ENCODE results near the gene EHBP1.

EHBP1 gene

DNA sequence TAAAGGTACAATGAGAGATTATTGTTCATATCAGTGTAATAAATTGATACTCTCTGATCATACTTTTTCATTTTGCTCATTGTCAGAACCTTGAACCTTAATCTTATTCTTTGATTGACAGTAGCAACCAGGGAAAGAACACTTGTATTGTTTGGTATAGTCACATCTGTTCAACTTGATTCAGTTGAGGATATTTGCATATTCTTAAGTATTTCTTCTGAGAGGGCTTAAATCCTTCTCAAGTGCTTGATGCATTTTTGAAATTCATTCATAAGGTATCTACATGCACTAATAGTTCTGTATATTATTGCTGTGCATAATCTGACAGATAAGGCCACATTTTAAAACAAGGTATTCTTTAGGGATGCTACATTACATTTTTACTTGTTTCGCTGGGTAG lies 118.9 kb downstream of the EHBP1 start:
- no peak for DNase-seq

DNA sequence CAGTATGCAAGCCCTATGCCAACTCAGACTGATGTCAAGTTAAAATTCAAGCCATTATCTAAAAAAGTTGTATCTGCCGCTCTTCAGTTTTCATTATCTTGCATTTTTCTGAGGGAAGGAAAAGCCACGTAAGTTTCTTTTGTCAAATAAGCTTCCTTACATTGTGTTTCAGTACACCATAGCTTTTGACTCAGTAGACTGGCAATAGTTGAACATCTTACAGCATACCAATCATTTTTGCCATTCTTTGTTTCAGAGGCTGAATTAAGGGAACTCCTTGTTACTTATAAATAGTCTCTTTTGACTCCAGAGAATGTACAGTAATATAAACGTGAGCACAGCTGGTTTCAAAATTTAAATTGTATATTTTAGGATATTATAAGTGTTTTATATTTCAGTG lies 120.6 kb downstream of the EHBP1 start:
- no peak for DNase-seq

DNA sequence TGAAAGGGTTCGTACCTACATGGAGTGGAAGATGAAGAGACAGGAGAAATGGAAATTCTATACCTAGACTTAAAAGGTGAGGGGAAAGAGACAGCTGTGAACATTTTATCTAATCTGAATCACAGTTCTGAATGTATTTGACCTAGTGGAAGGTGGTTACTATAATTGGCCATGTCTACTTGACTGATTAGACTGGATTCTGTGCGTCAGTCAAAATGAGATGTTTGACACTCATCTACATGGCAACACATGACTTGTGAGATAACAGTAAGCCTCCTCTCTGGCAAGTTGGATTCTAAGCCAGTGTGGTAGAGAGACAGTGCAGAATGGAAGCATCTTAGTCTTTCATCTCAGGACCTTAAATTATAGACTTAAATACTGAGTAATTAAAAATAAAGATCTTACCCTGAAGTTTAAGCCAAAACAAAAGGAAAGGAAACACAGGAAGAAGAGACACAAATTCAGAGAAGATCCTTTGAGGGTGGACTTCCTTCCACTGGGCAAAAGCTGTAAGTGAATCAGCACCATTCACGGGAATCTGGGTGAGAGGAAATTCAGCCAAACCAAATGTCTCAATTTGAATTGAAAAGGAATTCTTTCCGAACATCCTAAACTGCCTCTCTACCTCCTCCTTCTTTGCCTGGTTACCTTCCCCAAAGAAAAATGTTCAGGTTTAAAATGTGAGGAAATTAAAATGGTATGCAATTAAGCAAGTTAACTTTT lies 121.6 kb downstream of the EHBP1 start:
- DNase-seq: no peak

DNA sequence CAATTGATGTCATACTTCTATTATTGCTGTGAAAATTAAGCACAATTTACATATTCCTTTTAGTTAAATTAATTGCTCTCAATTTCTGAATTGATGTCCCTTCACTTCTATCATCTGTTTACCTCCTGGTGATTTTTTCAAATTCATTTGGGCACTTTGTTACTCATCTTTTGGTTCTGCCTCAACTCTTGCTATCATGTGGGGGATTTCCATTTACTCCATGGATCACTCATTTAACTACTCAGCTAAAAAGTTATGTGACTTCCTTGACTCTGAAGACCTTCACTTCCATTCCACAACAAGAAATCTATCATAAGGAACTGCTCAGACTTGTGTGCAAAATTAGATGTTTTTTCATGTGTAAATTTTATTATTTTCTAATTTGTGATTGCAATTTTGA lies 126.2 kb downstream of the EHBP1 start:
- DNase-seq: no peak

DNA sequence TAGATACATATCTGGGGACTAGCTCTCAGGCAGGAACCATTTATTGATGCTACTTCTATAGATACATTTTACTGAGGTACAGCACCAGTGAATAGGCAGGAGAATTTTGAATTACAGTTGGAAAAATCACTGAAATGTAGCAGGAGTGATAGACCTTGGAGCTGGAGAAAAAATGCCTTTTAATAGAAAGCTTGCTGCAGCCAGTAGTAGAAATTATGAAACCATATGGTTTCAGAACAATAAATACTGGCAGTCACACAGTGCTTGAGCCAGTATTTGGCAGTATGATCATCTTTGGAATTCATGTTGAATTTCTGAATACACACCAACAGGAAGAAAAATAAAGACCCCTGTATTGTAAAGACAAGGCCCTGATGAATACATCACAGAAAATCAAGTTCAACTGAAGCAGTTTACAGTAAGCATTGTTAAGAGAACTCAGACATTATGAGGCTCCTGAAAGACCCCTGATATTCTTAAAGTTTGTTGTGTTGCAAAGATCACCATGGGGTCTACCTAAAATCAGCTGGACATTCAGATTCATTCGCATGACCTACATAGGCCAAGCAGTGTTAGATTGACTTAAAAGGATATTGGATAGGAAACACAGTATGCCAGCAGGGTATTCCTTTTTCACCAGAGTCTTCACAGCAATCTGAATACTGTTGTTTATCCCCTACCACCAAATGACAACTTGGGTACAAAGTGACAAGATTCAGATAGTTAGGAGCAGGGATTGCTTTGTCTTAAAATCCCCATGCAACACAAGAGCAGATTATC lies 139.0 kb downstream of the EHBP1 start:
- DNase-seq: no peak

DNA sequence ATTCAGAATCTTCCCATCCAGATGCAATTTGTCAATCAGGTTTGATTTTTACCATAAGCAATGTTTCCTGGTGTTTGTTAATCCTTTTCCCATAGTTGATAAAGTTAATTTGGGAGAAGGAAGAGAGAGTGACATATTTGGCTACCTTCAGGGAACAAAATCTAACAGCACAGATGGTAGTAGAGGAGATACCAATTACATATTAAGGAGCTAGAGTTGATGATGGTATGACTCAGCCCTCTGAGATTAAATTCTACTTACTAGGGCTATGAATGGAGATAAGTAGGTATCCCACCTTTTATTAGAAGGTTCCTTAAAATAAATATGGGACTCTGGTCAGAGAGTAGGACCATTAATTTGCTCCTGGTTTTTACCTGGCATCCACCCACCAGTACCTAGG lies 139.7 kb downstream of the EHBP1 start:
- no peak for DNase-seq

DNA sequence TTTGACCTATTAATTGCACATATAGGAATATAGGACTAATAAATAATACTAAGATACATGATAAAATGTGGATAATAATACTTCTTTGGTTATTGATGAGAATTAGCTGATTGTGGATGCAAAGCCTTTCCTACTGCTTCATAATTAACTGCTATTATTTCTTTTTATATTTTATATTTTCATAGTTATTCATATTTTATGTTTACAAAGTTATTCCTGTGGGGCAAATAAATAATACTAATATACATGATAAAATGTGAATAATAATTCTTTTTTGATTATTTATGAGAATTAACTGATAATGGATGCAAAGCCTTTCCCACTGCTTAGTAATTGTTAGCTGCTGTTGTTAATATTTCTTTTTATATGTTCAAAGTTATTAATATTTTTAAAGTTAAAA lies 146.7 kb downstream of the EHBP1 start:
- no peak for DNase-seq

DNA sequence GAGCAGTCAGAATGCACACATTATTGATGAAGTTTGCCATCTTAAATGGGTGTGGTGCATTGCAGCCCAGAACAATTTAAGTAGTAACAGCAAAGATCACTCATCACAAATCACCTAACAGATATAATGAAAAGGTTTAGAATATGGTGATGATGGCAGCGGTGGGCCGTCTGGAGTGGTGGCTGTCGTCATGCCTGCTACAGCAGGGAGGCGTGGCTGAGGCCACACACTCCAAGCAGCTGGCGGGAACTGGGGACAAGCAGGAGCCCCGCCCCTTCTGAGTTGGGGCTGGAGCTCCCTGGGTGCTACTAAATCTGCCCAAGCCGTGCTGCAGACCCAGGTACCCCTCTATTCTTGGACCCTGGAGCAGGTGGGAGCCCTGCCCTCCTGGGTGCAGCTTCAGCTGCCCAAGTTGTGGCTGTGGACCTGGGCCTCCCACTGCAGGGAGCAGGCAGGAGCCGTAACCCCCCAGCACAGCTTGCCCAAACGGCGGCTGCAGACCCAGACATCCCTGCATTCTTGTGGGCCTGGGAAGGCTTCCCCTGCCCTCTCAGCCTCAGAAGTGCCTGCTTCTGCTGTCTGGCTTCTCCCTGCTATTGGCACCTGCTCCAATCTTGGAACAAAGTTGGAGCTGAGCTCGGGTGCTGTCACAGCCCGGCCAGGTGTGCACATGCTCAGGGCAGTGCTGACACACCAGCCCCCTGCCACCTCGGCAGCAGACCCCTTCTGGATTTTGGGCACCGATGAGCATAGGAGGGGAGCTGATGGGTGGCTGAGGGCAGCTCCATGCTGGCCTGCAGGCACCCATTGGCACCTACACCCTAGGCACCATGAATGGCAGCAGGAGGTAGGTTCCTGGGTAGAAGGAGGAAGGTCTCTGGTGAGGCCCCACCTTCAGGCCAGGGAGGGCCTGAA lies 149.3 kb downstream of the EHBP1 start:
- no peak for DNase-seq

DNA sequence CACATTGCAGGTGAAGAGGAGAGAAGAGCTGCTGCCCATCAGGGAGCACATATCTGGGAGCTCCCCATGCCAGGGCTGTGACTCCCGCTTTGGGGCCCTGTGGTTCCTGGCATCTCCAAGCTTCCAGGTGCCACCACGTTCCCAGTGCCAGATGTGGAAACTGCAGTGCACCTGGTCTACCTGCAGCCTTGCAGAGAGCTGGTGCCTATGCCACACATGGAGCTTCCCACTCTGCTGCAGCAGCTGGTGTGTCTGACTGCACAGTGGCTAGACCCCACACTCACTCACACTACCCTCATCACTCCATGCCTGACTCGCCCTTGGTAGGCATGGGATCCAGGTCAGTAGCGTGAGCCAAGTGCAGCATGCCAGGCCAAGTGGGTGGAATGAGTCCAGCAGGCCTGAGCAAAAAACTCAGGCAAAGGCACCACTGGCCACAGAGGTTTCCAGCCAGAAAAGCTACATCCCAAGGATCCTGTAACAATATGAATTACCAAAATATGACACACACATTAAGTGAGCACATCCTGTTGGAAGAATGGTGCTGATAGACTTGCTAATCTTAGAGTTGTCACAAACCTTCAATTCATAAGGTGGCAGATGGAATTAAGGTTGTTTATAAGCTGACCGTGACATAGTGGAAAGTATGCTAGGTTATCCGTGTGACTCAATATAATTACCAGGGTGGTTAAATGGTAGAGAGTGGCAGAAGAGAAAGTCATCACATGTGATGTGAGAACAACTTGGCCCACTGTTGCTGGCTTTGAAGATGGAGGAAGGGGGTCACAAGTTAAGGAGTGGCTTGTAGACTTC lies 150.9 kb downstream of the EHBP1 start:
- DNase-seq: no peak

DNA sequence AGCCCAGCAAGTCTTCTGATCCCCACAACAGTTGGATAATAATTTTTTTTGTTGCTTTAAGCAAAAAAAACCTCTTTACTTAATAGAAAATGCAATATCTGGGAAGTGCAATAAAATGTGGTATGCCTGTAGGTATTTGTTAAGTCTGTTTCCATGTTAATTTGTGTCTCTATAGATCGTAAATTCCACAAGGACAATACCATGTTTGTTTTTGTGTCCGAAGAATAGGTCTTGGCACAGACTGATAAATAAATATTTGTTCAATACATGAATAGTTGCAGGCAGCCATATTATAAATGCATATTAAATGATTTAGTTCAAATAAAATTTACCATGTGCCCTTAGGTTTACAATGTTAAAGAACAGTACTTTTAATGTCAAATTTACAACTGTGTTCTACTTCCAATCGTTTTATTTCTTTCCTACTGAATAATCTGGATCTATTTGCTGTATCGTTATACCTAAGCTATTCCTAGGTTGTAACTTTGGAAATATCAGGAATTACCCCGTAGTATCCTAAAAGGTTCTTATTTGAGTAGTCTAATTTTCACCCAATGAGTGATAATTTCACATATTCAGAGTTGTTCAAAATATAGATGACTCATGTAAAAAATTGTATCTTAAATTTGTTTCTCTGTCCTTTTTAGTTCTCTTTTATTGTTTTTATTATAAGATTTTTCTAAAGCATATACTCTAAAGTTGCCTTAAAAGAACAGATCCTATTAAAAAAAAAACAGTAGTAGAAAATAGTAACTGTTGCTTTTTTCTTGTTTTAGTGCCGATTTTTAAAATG lies 151.8 kb downstream of the EHBP1 start:
- DNase-seq: no peak

DNA sequence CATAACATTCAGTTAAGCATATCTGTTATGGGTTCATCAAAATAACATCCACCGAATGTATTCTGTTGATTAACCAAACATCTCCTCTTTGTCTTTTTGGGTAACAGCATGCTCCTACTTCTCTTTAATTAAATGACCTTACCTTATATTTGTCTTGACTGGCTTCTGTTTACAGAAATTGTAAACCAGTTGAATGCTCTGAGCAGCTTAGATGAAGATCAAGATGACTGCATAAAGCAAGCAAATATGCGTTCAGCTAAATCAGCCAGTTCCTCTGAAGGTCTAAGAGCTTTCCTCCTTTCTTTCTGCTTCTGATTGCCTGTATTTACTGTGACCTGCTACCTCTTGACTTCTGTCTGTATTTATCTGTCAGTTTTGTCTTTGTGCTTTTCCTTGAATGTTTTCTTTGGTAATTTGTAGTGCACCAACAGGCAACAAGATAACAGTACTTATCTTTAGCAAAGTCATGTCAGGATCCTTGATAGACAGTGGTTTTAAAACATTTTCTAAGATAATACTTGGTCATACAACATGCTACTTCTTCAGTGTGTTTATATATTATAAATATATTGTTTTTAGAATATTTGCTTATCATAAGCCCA lies 152.8 kb downstream of the EHBP1 start:
- no peak for DNase-seq

DNA sequence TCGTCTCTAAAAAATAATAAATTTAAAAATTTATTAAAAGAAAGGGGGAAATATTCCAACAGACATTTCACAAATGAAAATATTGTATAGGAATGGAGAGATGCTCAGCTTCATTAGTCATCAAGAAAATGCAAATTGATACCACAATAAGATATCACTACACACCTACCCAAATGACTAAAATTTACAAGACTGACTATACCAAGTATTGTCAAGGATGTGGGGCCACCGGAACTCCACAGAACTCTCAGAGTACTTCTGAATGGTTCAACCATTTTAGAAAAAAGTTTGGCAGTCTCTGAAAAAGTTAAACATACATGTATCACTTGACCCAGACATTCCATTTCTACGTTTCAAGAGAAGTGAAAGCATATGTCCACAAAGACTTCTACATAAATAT lies 163.4 kb downstream of the EHBP1 start:
- no peak for DNase-seq

DNA sequence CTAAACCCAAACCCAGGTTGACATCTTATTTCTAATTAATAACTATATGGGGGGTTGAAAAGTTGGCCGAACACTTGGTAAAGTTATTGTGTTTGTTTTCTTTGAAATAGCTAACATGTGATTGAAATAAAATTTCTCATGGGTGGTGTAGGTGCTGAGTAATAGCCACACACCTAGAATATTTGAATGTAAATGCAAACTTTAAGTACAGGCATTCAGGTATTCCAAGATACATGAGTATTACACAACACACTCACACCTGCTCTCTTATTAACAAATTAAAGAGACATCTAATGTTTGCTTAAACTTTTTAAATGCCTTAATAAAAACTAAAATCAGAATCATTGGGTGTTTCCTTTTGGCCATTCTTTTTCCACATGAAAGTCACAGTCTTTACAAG lies 165.5 kb downstream of the EHBP1 start:
- DNase-seq: no peak

DNA sequence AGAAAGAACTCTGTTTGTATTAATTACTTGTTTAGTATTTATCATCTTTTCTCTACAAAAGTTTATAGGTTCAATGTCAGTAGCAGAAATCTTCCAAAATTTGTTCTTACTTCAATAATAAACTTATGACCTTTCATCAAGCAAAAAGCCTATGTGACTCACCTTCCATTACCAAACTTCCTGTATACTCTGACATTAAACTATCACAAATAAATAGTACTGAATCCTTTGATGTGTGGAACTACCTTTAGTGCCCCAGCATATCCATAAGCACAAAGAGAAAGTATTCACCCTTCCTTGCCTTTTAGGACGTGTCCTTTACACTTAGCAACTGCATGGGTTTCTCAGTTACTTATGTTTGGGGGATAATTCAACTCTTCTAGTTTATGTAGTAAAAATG lies 166.0 kb downstream of the EHBP1 start:
- DNase-seq: no peak

DNA sequence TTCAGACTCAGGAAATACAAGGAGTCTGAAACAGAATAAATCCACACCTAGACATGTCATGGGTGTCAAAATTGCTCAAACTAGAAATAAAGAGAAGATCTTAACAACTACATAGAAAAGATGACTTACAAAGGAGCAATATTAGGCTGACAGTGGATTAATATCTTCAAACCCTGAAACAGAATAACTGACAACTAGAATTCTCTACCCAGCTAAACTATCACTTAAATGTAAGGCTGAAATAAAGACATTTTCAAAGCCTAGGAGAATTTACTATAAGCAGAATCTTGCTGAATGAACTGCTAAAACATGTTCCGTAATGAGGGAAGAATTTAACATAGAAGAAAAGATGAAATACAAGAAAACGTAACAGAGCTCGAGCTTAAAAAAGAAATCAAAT lies 168.1 kb downstream of the EHBP1 start:
- no peak for DNase-seq

DNA sequence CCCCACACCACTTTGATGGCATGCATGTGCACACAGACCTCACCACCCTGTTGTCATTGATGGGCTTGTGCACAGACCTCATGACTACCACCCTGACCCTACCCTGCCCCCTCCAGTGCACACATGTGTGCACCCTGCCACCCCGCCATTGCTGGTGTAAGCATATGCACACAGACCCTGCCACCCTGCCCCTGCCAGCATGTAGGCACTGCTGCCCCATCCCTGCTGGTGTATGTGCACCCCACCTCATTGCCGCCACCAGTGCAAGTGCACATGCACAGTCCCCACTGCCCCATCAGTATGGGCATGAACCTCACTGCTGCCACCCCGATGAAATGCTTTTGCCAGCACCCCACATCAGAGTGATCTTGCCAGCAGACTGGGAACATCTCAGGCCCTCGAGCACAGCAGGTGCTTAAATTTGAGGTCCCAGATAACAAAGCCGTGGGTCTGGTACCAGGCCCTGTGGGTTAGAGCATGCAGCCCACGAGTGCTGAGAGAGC lies 169.4 kb downstream of the EHBP1 start:
- DNase-seq: no peak

DNA sequence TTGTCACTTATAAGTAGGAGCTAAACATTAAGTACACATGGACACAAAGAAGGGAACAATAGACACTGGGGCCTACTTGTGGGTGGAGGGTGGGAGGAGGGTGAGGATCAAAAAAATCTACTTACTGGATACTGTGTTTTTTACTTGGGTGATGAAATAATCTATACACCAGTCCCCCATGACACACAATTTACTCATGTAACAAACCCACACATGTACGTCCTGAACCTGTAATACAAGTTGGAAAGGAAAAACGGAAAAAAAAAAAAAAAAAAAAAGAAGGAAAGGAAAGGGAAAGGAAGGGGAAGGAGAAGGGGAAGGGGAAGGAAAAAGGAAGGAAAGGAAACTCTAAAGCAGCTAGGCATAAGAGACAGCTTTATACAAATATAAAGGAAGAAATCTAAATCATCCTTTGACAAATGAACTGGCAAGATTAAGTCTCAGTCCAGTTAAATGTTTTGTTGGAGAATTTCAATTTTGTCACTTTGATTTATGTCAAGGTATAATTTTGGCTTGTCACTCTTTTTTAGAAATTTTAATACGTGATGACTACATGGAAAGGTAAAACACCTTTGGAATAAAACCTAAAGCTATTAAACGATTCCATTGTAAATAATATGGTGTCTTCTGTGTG lies 175.8 kb downstream of the EHBP1 start:
- DNase-seq: no peak

DNA sequence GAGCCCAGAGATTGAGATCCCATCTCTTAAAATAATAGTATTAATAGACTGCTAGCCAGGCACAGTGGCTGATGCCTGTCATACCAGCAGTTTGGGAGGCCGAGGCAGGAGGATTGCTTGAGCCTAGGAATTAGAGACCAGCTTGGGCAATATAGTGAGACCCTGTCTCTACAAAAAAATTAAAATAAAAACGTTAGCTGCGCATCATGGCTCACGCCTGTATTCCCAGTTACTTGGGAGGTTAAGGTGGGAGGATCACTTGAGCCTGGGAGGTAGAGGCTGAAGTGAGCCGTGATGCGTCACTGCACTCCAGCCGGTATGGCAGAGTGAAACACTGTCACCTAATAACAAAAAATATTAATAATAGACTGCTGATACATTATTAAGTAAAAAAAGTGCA lies 178.1 kb downstream of the EHBP1 start:
- no peak for DNase-seq

DNA sequence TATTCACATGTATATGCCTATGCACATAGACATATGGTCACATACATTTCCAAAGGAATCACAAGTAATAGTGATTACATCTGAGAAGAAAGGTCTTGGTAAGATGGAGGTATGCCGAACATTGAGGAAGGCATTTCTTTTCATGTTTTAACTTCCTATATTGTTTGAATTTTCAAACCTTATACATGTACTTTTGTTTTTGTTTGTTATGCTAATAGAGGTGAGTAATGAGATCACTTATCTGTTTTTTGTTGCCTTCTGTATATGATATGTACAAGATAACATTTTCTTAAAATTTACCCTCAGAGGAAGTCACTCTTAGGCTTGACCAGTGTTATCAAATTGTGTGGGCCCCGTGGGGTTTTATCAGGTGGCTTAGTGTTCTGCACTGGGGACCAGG lies 178.6 kb downstream of the EHBP1 start:
- no peak for DNase-seq

DNA sequence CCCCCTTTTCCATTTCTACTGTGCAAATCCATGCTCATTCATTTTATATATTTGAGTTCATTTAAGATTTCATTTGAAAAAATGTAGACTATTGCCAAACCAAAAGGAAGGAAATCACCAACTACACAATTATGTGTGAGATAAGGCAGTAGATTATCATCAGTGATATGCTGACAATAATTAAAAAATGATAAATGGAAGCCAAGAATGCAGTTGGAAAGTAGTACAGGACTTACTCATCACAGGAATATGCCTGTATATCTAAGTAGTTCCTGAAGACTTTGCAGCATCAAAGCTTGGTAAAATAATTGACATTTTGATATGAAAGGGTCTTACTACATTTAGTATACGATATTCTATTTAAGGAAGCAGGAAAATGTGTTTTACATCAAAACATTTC lies 179.0 kb downstream of the EHBP1 start:
- DNase-seq: no peak
